Measurements from ENCODE around the gene CCN5.

DNA sequence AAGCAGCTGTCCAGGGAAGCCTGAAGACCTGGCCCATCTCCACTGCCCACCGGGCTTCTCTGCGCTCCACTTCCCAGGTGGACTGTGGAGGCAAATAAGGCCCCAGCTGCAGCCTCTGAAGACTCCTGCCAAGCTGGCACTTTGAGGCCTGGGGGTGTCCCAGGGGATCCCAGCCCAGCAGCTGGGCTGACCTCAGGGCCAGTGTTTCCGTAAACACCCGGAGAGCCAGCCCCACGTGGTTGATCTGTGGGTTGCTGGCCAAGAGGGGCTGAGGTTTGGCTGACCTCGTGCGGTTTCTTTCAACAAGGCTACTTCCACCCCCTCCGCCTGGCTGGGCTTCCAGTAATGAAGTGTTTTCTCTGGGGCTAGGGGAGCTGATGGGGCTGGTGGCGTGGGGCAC is 12.4 kb upstream of the CCN5 start:
- TF ChIP-seq, protein P1, sequence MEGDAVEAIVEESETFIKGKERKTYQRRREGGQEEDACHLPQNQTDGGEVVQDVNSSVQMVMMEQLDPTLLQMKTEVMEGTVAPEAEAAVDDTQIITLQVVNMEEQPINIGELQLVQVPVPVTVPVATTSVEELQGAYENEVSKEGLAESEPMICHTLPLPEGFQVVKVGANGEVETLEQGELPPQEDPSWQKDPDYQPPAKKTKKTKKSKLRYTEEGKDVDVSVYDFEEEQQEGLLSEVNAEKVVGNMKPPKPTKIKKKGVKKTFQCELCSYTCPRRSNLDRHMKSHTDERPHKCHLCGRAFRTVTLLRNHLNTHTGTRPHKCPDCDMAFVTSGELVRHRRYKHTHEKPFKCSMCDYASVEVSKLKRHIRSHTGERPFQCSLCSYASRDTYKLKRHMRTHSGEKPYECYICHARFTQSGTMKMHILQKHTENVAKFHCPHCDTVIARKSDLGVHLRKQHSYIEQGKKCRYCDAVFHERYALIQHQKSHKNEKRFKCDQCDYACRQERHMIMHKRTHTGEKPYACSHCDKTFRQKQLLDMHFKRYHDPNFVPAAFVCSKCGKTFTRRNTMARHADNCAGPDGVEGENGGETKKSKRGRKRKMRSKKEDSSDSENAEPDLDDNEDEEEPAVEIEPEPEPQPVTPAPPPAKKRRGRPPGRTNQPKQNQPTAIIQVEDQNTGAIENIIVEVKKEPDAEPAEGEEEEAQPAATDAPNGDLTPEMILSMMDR (conservative IDR thresholded peaks at IDR 0.05): no peak
- TF ChIP-seq EZH2 (IDR thresholded peaks at IDR 0.05; ENCODE audit: low read depth): no peak

Measured in PC-9 (cell line).